Osteocyte (in vitro differentiated cells): Measurements from ENCODE around the gene NAT9. TPM values are rescaled to one million over a fixed set of nuclear protein-coding genes. Genes with fewer than 3 reads are reported as not detected.

Experiments
- DNase-seq: peaks from one replicate; pipeline ENCODE4 v3.0.0; 2021; ENCODE audit warnings: mixed read lengths; ENCODE audit not compliant: unreplicated experiment; ENCODE audit errors: extremely low spot score
- H3K27ac Mint-ChIP-seq: one replicate; pipeline ENCODE4 v1.8.0; 2021; ENCODE audit warnings: mild to moderate bottlenecking, mixed read lengths; ENCODE audit not compliant: unreplicated experiment
- H3K27me3 Mint-ChIP-seq: one replicate; pipeline ENCODE4 v1.8.0; 2021; ENCODE audit warnings: mixed read lengths; ENCODE audit not compliant: unreplicated experiment
- H3K36me3 Mint-ChIP-seq: one replicate; pipeline ENCODE4 v1.8.0; 2021; ENCODE audit warnings: mixed read lengths; ENCODE audit not compliant: unreplicated experiment
- H3K4me1 Mint-ChIP-seq: one replicate; pipeline ENCODE4 v1.8.0; 2021; ENCODE audit warnings: mixed read lengths; ENCODE audit not compliant: unreplicated experiment
- H3K4me3 Mint-ChIP-seq: one replicate; pipeline ENCODE4 v1.8.0; 2021; ENCODE audit warnings: mild to moderate bottlenecking, moderate library complexity, mixed read lengths; ENCODE audit not compliant: unreplicated experiment
- H3K9me3 Mint-ChIP-seq: one replicate; pipeline ENCODE4 v1.8.0; 2021; ENCODE audit warnings: mixed read lengths; ENCODE audit not compliant: unreplicated experiment
- CTCF ChIP-seq: fragments of 200-600 bp; sonication (generic); IDR thresholded peaks from 2 replicates; pipeline ENCODE4 v1.5.0; 2021; ENCODE audit warnings: antibody characterized with exemption, mild to moderate bottlenecking, moderate library complexity
- total RNA-seq: library from RNA; stranded (reverse); gene quantifications from 2 replicates; pipeline ENCODE4 v1.2.1, GENCODE V29; 2021

Gene NAT9
- total RNA-seq, 1 donor from 2014 or later, result 52.5 TPM

GRCh38 chr17:74796211-74796610, 20.1 kb upstream of the NAT9 start:
- H3K27ac Mint-ChIP-seq, result no peak overlapping the region
- no peak for TF ChIP-seq CTCF
- no peak overlapping the region for H3K4me3 Mint-ChIP-seq

DNA sequence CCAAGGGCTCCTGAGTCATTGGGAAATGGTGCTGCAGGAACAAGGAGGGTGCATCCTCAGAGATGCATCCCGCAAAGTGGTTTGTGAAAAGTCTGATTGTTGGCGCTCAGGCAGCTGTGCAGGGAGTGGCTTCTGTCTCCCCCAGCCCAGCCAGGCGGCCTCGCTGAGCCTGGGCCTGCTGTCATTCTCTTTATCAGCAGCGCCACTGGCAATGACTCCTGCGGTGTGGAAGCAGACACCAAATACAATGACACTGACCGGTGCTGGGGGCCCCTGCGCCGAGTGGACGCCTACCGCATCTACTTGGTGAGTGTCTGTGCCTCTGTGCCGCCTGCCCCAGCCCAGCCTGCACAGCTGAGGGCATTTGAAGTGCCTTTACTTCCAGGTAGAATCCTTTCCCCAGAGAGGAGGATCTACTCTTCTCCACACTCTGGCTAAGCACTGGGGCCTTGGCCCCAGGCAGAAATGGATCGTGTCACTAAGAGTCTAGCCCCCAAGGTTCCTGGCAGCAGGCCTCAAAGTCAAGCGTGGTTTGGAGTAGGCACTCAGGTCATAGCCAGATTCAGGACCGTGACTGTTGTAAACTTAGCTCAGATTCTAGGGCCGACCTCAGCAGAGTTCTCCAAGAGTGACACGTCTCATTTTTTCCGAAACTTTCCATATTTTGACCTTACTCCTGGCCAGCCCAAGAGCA, 19.3 kb upstream of the NAT9 start:
- no peak for TF ChIP-seq CTCF
- peaks cover 31% of the 10 kb centered on the region for H3K4me1 Mint-ChIP-seq
- no peak overlapping the region for H3K4me3 Mint-ChIP-seq
- H3K27me3 Mint-ChIP-seq, result no peaks in the 10 kb centered on the region
- no peak overlapping the region for H3K27ac Mint-ChIP-seq
- DNase-seq, result no peak
- H3K36me3 Mint-ChIP-seq, result peaks cover 32% of the 10 kb centered on the region
- no peaks in the 10 kb centered on the region for H3K9me3 Mint-ChIP-seq

More at GRCh38 chr17:74796211-74796610, 20.1 kb upstream of the NAT9 start:
- no peaks in the 10 kb centered on the region for H3K9me3 Mint-ChIP-seq
- peaks cover 31% of the 10 kb centered on the region for H3K36me3 Mint-ChIP-seq
- H3K27me3 Mint-ChIP-seq, result no peaks in the 10 kb centered on the region
- DNase-seq, result no peak
- H3K4me1 Mint-ChIP-seq, result peaks cover 31% of the 10 kb centered on the region

DNA sequence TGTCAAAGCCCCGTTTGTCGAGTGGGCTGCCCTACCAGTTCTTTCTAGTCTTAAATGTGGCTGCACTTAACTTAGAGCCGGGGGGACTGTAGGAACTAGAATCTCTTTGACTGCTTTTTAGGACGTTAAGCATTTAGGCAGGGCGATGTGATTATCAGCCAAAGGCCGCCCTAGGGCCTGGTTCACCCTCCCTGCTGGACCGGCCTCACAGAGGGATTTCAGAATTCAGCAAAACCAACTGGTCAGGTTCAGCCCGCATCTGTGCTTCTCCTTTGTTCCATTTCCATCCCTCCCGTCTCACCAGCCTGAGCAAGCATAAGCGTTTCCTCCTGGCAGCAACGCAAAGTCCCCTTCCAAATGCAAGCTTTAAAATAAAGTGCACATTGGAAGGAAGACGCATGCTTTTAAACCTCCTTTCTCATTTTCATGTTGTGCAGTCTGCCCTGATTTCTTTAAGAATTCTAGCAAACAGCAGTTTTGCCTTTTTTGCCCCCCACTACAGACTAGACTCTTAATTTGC, 16.5 kb upstream of the NAT9 start:
- no peaks in the 10 kb centered on the region for H3K27me3 Mint-ChIP-seq
- H3K36me3 Mint-ChIP-seq, result peaks cover 33% of the 10 kb centered on the region
- no peak for DNase-seq
- H3K4me3 Mint-ChIP-seq, result no peak overlapping the region
- TF ChIP-seq CTCF, result no peak
- H3K27ac Mint-ChIP-seq, result no peak overlapping the region
- H3K9me3 Mint-ChIP-seq, result no peaks in the 10 kb centered on the region
- H3K4me1 Mint-ChIP-seq, result peaks cover 15% of the 10 kb centered on the region

GRCh38 chr17:74790161-74791058, 14.3 kb upstream of the NAT9 start:
- H3K4me1 Mint-ChIP-seq, result peaks cover 9% of the 10 kb centered on the region
- no peak for DNase-seq
- TF ChIP-seq CTCF, result no peak
- H3K36me3 Mint-ChIP-seq, result peaks cover 32% of the 10 kb centered on the region
- H3K27ac Mint-ChIP-seq, result no peak overlapping the region
- H3K27me3 Mint-ChIP-seq, result no peaks in the 10 kb centered on the region
- H3K9me3 Mint-ChIP-seq, result no peaks in the 10 kb centered on the region
- no peak overlapping the region for H3K4me3 Mint-ChIP-seq
